ENCODE measurements around the gene SYNGR1. TPM values are rescaled to one million over a fixed set of nuclear protein-coding genes. Genes with fewer than 3 reads are reported as not detected.

The SYNGR1 gene
- total RNA-seq, 4 donors from 2014 or later: 13.3 to 35.5 (median 21.5) TPM

GRCh38 chr22:39308614-39309363, 41.0 kb upstream of the SYNGR1 start:
- WGBS, 2 donors: 22 to 45% methylated on average over 4 to 12 of the region's 24 CpGs
- DNase-seq: no peak
- H3K4me3 ChIP-seq: peak overlapping the region in 2 of 4 donors; percentile 30 to 44
- TF ChIP-seq POLR2A (IDR thresholded peaks at IDR 0.05): no peak
- no peak for TF ChIP-seq CTCF (IDR thresholded peaks at IDR 0.05)
- H3K27me3 ChIP-seq: no peaks in the 10 kb centered on the region
- no peaks in the 10 kb centered on the region for H3K9me3 ChIP-seq
- peak overlapping the region; percentile 78 to 88 (median 85) for H3K27ac ChIP-seq
- H3K36me3 ChIP-seq: peaks cover 24 to 28% (median 24%) of the 10 kb centered on the region in 3 donors
- intact Hi-C loops (cut with DNase I): no loop called here
- peaks cover 13 to 63% (median 37%) of the 10 kb centered on the region in 3 donors for H3K4me1 ChIP-seq

DNA sequence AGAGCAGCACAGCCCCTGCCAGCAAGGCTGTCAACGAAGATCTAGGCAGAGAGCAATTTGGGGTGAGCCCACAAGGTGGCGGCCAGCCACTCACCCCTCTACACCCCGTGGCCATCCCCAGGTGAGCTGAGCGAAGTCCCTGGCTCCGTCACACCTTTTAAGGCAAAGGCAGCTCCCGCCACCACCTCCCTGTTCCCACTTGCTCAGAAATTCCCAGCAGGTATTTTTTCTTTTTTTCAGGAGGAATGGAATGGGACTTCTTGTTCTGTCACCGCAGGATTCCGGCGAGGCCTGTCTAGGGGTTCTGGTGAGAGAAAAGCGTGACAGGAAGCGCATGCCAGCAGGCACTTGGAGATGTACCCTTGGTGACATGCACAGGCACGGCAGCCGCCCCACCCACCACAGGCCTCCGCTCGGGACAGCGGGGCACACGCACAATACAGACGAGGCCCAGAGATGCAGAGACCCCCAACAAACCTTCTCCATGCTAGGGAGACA, 40.4 kb upstream of the SYNGR1 start:
- Histone ChIP-seq H3K36me3 (peaks cover 30 to 34% (median 30%) of the 10 kb centered on the region in 3 donors), H3K27me3 (no peaks in the 10 kb centered on the region), H3K9me3 (no peaks in the 10 kb centered on the region), H3K4me1 (peaks cover 17 to 69% (median 41%) of the 10 kb centered on the region in 3 donors), H3K27ac (peak overlapping the region; percentile 78 to 88 (median 85)), H3K4me3 (peak overlapping the region in 2 of 4 donors; percentile 30 to 44)
- intact Hi-C loops (cut with DNase I): no loop called here
- DNase-seq: no peak
- 49 to 58% methylated on average over 11 of the region's 18 CpGs for WGBS, 2 donors
- peak in 3 of 6 experiments; percentile 18 to 62 (median 32) for TF ChIP-seq CTCF (IDR thresholded peaks at IDR 0.05)
- TF ChIP-seq POLR2A (IDR thresholded peaks at IDR 0.05): no peak

- H3K9me3 ChIP-seq: no peaks in the 10 kb centered on the region
- no peaks in the 10 kb centered on the region for H3K27me3 ChIP-seq
- intact Hi-C loops (cut with DNase I): loop anchor here (2.0 kb wide), 1 partner anchor 139 kb away; no protein-coding TSS in a partner anchor
- TF ChIP-seq POLR2A (IDR thresholded peaks at IDR 0.05): no peak
- no peak for TF ChIP-seq CTCF (IDR thresholded peaks at IDR 0.05)
- H3K4me3 ChIP-seq: no peak overlapping the region
- peaks cover 23 to 76% (median 48%) of the 10 kb centered on the region in 3 donors for H3K4me1 ChIP-seq
- no peak for DNase-seq
- 55 to 64% methylated on average over 11 to 14 of the region's 16 CpGs for WGBS, 2 donors
- peaks cover 37 to 41% (median 37%) of the 10 kb centered on the region in 3 donors for H3K36me3 ChIP-seq
- H3K27ac ChIP-seq: peak overlapping the region; percentile 78 to 88 (median 85)
Observed at GRCh38 chr22:39309881-39310714, 39.7 kb upstream of the SYNGR1 start.

DNA sequence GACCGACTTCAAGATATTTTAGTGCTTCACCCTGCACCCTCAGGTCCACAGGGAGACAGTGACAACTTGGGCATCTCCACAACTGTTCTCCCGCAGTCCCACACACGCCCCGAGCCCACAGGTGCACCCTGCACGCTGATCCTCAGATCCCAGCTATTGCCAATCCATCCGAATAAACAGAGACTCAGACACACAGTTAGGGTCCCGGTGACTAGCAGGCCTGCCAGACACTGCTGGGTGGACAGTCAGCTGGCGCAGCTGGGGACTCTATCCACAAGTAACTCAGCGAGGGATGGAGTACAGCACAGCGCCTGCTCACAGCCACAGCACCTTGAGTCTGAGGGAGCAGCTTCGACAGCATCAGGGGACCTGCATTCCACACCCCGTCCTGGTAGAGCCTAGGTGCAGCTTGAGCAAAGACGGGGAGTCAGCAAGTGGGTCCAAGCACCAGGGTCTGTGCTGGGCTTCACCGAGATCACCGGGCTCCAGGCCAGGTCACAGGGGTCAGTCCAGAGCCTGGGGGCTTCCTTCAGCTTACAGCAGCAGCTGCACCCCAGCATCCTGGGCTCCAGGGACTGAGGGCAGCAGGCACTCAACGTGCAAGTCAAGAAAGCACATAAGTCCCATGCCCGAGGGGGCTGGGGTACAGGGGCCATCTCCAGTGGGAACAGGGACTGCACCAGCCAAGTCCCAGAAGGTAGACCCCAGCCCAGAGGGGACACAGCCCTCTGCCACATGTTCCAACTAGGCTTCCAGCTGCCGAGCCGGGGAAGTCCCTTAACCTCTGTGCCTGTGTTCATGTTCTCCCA, 38.0 kb upstream of the SYNGR1 start:
- no peaks in the 10 kb centered on the region for H3K27me3 ChIP-seq
- H3K27ac ChIP-seq: peak overlapping the region in 1 of 4 donors; percentile 48
- H3K36me3 ChIP-seq: peaks cover 48 to 58% (median 52%) of the 10 kb centered on the region in 3 donors
- peaks cover 38 to 91% (median 65%) of the 10 kb centered on the region in 3 donors for H3K4me1 ChIP-seq
- DNase-seq: no peak
- H3K4me3 ChIP-seq: no peak overlapping the region
- WGBS, 2 donors: 70% methylated on average over 6 to 13 of the region's 19 CpGs
- TF ChIP-seq CTCF (IDR thresholded peaks at IDR 0.05) (no peak), POLR2A (IDR thresholded peaks at IDR 0.05) (no peak)
- intact Hi-C loops (cut with DNase I): loop anchor here (2.0 kb wide), 1 partner anchor 141 kb away; no protein-coding TSS in a partner anchor
- no peaks in the 10 kb centered on the region for H3K9me3 ChIP-seq

Data from esophagus squamous epithelium (tissue), 5 donors.